HepG2 (cell line): ENCODE results near the gene IQCM. TPM values are rescaled to one million over a fixed set of nuclear protein-coding genes. Genes with fewer than 3 reads are reported as not detected.

Experiments used
- ATAC-seq: fragments of 200-7000 bp; cut with Tn5 transposase; 3 replicates; pipeline ENCODE4 v1.9.1; 2020; ENCODE audit warnings: mild to moderate bottlenecking, moderate library complexity
- BruUV-seq: library from RNA; stranded (reverse); fragments of 400-500 nt; replicated peaks from 2 replicates; lab custom pipeline; 2021; lab: Mats Ljungman, UMichigan
- CTCF ChIA-PET: fragments of 300-600 bp; formaldehyde crosslinking; extraction: SDS; loops from one replicate; lab custom pipeline; 2021; ENCODE audit warnings: low total read pairs, inconsistent platforms, low intra/inter-chr PET ratio; lab: Yijun Ruan, JAX
- POLR2A ChIA-PET: fragments of 350-600 bp; sonication (Branson Sonifier 250); formaldehyde crosslinking; loops from one replicate; lab custom pipeline; 2020; ENCODE audit warnings: antibody characterized with exemption, inconsistent platforms; lab: Yijun Ruan, JAX
- DNase-seq: peaks from one replicate; pipeline ENCODE4 v3.0.0-alpha.2; 2015; ENCODE audit warnings: low spot score
- FAIRE-seq: peaks from 3 replicates; lab custom pipeline; 2011; peaks lifted over from hg19 to GRCh38; lab: Jason Lieb, UNC
- H2AFZ ChIP-seq: one replicate; pipeline ENCODE4 v1.6.1; 2011; ENCODE audit warnings: low read length, inconsistent platforms
- H3K27ac ChIP-seq: fragments of 300-600 bp; 3 replicates; pipeline ENCODE4 v1.8.0; 2011; ENCODE audit warnings: mixed run types, mild to moderate bottlenecking, mixed read lengths, low read length, inconsistent platforms; ENCODE audit not compliant: insufficient read depth; ENCODE audit errors: extremely low read length
- H3K27me3 ChIP-seq, 2 experiments: fragments of 200-600 bp in 1 of 2; 2 replicates in 1 of 2; 3 replicates in 1 of 2; pipeline versions ENCODE4 v1.6.0 to v1.8.0; 2011; ENCODE audit warnings: low read length in 2 of 2, mild to moderate bottlenecking in 2 of 2, moderate library complexity in 2 of 2, inconsistent platforms in 1 of 2; ENCODE audit not compliant: insufficient read depth in 2 of 2, control insufficient read depth in 1 of 2
- H3K36me3 ChIP-seq, 2 experiments: fragments of 200-600 bp in 1 of 2; replicated peaks in 1 of 2; 2 replicates in 1 of 2; 3 replicates in 1 of 2; pipeline versions ENCODE4 v1.5.1 to v1.8.0; 2011; ENCODE audit warnings: low read length in 2 of 2, inconsistent platforms in 1 of 2; ENCODE audit not compliant: insufficient read depth in 2 of 2, control insufficient read depth in 1 of 2
- H3K4me1 ChIP-seq: 2 replicates; pipeline ENCODE4 v1.5.1; 2012; ENCODE audit warnings: low read length, inconsistent platforms; ENCODE audit not compliant: insufficient read depth
- H3K4me2 ChIP-seq: 2 replicates; pipeline ENCODE4 v1.6.0; 2011; ENCODE audit warnings: low read depth, low read length, inconsistent platforms
- H3K4me3 ChIP-seq, 3 experiments: fragments of 200-600 bp in 1 of 3; sonication (generic), shearing (Covaris generic) in 1 of 3; replicated peaks in 1 of 3; 2 replicates each; pipeline ENCODE4 v1.5.1; 2011 to 2016; ENCODE audit warnings: low read length in 3 of 3, inconsistent platforms in 2 of 3, low read depth in 2 of 3, mild to moderate bottlenecking in 2 of 3, control low read depth in 1 of 3, mixed read lengths in 1 of 3; ENCODE audit not compliant: insufficient read depth in 1 of 3
- H3K79me2 ChIP-seq: one replicate; pipeline ENCODE4 v1.6.1; 2011; ENCODE audit warnings: low read length, inconsistent platforms; ENCODE audit not compliant: insufficient read depth
- H3K9ac ChIP-seq: 2 replicates; pipeline ENCODE4 v1.6.0; 2011; ENCODE audit warnings: mild to moderate bottlenecking, low read depth, low read length, inconsistent platforms; ENCODE audit not compliant: insufficient read depth
- H3K9me3 ChIP-seq: 2 replicates; pipeline ENCODE4 v1.5.1; 2012; ENCODE audit warnings: mild to moderate bottlenecking, low read length
- H4K20me1 ChIP-seq: 2 replicates; pipeline ENCODE4 v1.6.0; 2011; ENCODE audit warnings: inconsistent platforms, mild to moderate bottlenecking, low read length, moderate library complexity; ENCODE audit not compliant: insufficient read depth
- FLYWCH1 ChIP-seq: sonication (generic); formaldehyde crosslinking; IDR thresholded peaks from 2 replicates; pipeline ENCODE4 v1.8.1; 2023; ENCODE audit warnings: mild to moderate bottlenecking, missing genetic modification reagents
- GLI4 ChIP-seq: sonication (generic); formaldehyde crosslinking; IDR thresholded peaks from 2 replicates; pipeline ENCODE4 v1.5.1; 2020; ENCODE audit warnings: missing genetic modification reagents, mild to moderate bottlenecking, moderate library complexity, borderline replicate concordance
- HOXA3 ChIP-seq: sonication (generic); formaldehyde crosslinking; IDR thresholded peaks from 2 replicates; pipeline ENCODE4 v1.5.0; 2020; ENCODE audit warnings: missing genetic modification reagents
- HOXA5 ChIP-seq: sonication (generic); formaldehyde crosslinking; IDR thresholded peaks from 2 replicates; pipeline ENCODE4 v1.4.0; 2020; ENCODE audit warnings: missing genetic modification reagents
- HOXA9 ChIP-seq: sonication (generic); formaldehyde crosslinking; IDR thresholded peaks from 2 replicates; pipeline ENCODE4 v1.8.1; 2022; ENCODE audit warnings: missing genetic modification reagents, mild to moderate bottlenecking, moderate library complexity, borderline replicate concordance
- LCORL ChIP-seq, 2 experiments: fragments of 450-650 bp in 1 of 2; sonication (generic) in 1 of 2; formaldehyde crosslinking in 1 of 2; IDR thresholded peaks; 2 replicates each; pipeline versions ENCODE4 v1.5.0 to v1.6.1; 2017 to 2020; ENCODE audit warnings: antibody characterized with exemption in 1 of 2, missing genetic modification reagents in 1 of 2
- MEF2D ChIP-seq: sonication (generic); formaldehyde crosslinking; IDR thresholded peaks from 2 replicates; pipeline ENCODE4 v1.5.1; 2020; ENCODE audit warnings: mild to moderate bottlenecking, missing genetic modification reagents
- MZF1 ChIP-seq: sonication (generic); formaldehyde crosslinking; IDR thresholded peaks from 2 replicates; pipeline ENCODE4 v1.8.1; 2023; ENCODE audit warnings: mild to moderate bottlenecking, missing genetic modification reagents, borderline replicate concordance
- TCF12 ChIP-seq, 2 experiments: fragments of 450-650 bp in 1 of 2; sonication (generic) in 1 of 2; formaldehyde crosslinking in 1 of 2; IDR thresholded peaks; 2 replicates each; pipeline versions ENCODE4 v1.6.1 to v1.8.0; 2017 to 2022; ENCODE audit warnings: antibody characterized with exemption in 1 of 2, mild to moderate bottlenecking in 1 of 2, missing genetic modification reagents in 1 of 2, moderate library complexity in 1 of 2
- ZKSCAN1 ChIP-seq: fragments of 150-350 bp; IDR thresholded peaks from 2 replicates; pipeline ENCODE4 v1.6.1; 2014; ENCODE audit warnings: low read length
- ZNF652 ChIP-seq: IDR thresholded peaks from 2 replicates; pipeline ENCODE4 v1.6.1; 2016; ENCODE audit warnings: low read depth, borderline replicate concordance
- WGBS: methylation state at CpG from one replicate; pipeline ENCODE4 v1.1.6; 2017; ENCODE audit warnings: low lambda C conversion rate; 5-methylcytosine and 5-hydroxymethylcytosine counted together
- in situ Hi-C: cut with HindIII; loops from 2 replicates; pipeline ENCODE4 v1.10.0; 2017; ENCODE audit warnings: low pct_unique_long_range_greater_than_20kb; ENCODE audit not compliant: extremely low pct_ligation_motif_present
- intact Hi-C: fragments of 100-400 bp; cut with micrococcal nuclease; formaldehyde crosslinking; loops from one replicate; pipeline ENCODE4 v1.10.0; 2022; ENCODE audit not compliant: unreplicated experiment
- polyA plus RNA-seq, 8 experiments: library from polyadenylated mRNA; depleted of rRNA in 3 of 8; stranded (reverse) in 7 of 8; unstranded in 1 of 8; fragments of >200 nt; fragmentation: Illumina TruSeq in 4 of 8; extraction: Trizol in 4 of 8; gene quantifications; 2 replicates each; pipeline versions ENCODE4 v1.2.1 to v1.2.3, GENCODE V29; 2011 to 2016; ENCODE audit warnings: low read depth in 4 of 8, missing spikeins in 1 of 8, mixed read lengths in 1 of 8; ENCODE audit not compliant: insufficient read depth in 1 of 8
- total RNA-seq, 5 experiments: library from RNA; depleted of rRNA; stranded (reverse); fragments of >200 nt; fragmentation: Illumina TruSeq; extraction: Trizol; gene quantifications; 2 replicates each; pipeline ENCODE4 v1.2.3, GENCODE V29; 2016; ENCODE audit warnings: low read depth in 1 of 5
- TF ChIP-seq, protein P1 (sequence below): sonication (generic); formaldehyde crosslinking; IDR thresholded peaks from 2 replicates; pipeline ENCODE4 v1.4.0; 2020; ENCODE audit warnings: mild to moderate bottlenecking, missing genetic modification reagents, borderline replicate concordance

The IQCM gene
- total and polyA plus RNA-seq, 2 of the 13 experiments (the other 11 are each of a cell fraction or from before 2014, with no cell fraction given): not detected

- no peak overlapping the region for H3K9ac ChIP-seq
- H3K27ac ChIP-seq: no peak overlapping the region
- H3K27me3 ChIP-seq: no peaks in the 10 kb centered on the region
- H2AFZ ChIP-seq: no peak overlapping the region
- no peak for FAIRE-seq
- H3K79me2 ChIP-seq: no peaks in the 10 kb centered on the region
- ChIA-PET CTCF (no interaction called here), POLR2A (no interaction called here)
- intact Hi-C loops: no loop called here
- no peaks in the 10 kb centered on the region for H3K9me3 ChIP-seq
- TF ChIP-seq TCF12 (IDR thresholded peaks at IDR 0.05): no peak
- no peak for TF ChIP-seq TCF12 (CRISPR knock-in tag; IDR thresholded peaks at IDR 0.05)
- TF ChIP-seq FLYWCH1 (CRISPR knock-in tag): no peak
- no peak for TF ChIP-seq ZNF652 (CRISPR knock-in tag)
- H3K4me2 ChIP-seq: no peak overlapping the region
- in situ Hi-C loops: no loop called here
- no peaks in the 10 kb centered on the region for H3K36me3 ChIP-seq
- H3K4me1 ChIP-seq: no peaks in the 10 kb centered on the region
- WGBS: 0% methylated on average over 1 of the region's 1 CpG
- no peaks in the 10 kb centered on the region for H4K20me1 ChIP-seq
- no TSS peak for BruUV-seq
- no peak overlapping the region for H3K4me3 ChIP-seq
- no peak for DNase-seq
- no peak for ATAC-seq
Measured at GRCh38 chr4:149838036-149838435, 22.4 kb upstream of the IQCM start.

GRCh38 chr4:149836546-149836945 is 20.9 kb upstream of the IQCM start:
- WGBS: 9% methylated on average over 3 of the region's 3 CpGs
- ChIA-PET CTCF (no interaction called here), POLR2A (no interaction called here)
- no peak for FAIRE-seq
- DNase-seq: no peak
- no peak overlapping the region for H3K9ac ChIP-seq
- H3K4me3 ChIP-seq: no peak overlapping the region
- no peak overlapping the region for H2AFZ ChIP-seq
- BruUV-seq: no TSS peak
- no peaks in the 10 kb centered on the region for H4K20me1 ChIP-seq
- ATAC-seq: no peak
- no peaks in the 10 kb centered on the region for H3K27me3 ChIP-seq
- no peaks in the 10 kb centered on the region for H3K4me1 ChIP-seq
- intact Hi-C loops (no loop called here), in situ Hi-C loops (no loop called here)
- no peaks in the 10 kb centered on the region for H3K79me2 ChIP-seq
- no peak overlapping the region for H3K4me2 ChIP-seq
- H3K9me3 ChIP-seq: no peaks in the 10 kb centered on the region
- H3K36me3 ChIP-seq: no peaks in the 10 kb centered on the region
- H3K27ac ChIP-seq: no peak overlapping the region
- no peak for TF ChIP-seq HOXA3 (CRISPR knock-in tag)
- TF ChIP-seq, protein P1, sequence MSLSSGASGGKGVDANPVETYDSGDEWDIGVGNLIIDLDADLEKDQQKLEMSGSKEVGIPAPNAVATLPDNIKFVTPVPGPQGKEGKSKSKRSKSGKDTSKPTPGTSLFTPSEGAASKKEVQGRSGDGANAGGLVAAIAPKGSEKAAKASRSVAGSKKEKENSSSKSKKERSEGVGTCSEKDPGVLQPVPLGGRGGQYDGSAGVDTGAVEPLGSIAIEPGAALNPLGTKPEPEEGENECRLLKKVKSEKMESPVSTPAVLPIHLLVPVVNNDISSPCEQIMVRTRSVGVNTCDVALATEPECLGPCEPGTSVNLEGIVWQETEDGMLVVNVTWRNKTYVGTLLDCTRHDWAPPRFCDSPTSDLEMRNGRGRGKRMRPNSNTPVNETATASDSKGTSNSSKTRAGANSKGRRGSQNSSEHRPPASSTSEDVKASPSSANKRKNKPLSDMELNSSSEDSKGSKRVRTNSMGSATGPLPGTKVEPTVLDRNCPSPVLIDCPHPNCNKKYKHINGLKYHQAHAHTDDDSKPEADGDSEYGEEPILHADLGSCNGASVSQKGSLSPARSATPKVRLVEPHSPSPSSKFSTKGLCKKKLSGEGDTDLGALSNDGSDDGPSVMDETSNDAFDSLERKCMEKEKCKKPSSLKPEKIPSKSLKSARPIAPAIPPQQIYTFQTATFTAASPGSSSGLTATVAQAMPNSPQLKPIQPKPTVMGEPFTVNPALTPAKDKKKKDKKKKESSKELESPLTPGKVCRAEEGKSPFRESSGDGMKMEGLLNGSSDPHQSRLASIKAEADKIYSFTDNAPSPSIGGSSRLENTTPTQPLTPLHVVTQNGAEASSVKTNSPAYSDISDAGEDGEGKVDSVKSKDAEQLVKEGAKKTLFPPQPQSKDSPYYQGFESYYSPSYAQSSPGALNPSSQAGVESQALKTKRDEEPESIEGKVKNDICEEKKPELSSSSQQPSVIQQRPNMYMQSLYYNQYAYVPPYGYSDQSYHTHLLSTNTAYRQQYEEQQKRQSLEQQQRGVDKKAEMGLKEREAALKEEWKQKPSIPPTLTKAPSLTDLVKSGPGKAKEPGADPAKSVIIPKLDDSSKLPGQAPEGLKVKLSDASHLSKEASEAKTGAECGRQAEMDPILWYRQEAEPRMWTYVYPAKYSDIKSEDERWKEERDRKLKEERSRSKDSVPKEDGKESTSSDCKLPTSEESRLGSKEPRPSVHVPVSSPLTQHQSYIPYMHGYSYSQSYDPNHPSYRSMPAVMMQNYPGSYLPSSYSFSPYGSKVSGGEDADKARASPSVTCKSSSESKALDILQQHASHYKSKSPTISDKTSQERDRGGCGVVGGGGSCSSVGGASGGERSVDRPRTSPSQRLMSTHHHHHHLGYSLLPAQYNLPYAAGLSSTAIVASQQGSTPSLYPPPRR (CRISPR knock-in tag): no peak
- no peak for TF ChIP-seq MZF1 (CRISPR knock-in tag)
- TF ChIP-seq GLI4: no peak
- no peak for TF ChIP-seq ZKSCAN1
- TF ChIP-seq HOXA9 (CRISPR knock-in tag): no peak
- TF ChIP-seq MEF2D (CRISPR knock-in tag): no peak
- TF ChIP-seq HOXA5 (CRISPR knock-in tag): no peak
- no peak for TF ChIP-seq LCORL (IDR thresholded peaks at IDR 0.05)
- TF ChIP-seq LCORL (CRISPR knock-in tag; IDR thresholded peaks at IDR 0.05): no peak
